Thyroid gland (tissue), 4 donors: ENCODE measurements around the gene CNOT10. TPM values are rescaled to one million over a fixed set of nuclear protein-coding genes. Genes with fewer than 3 reads are reported as not detected.
"Not testable (repeated sequence)": the region's sequence is repeated elsewhere in the genome, so short reads cannot be mapped to it uniquely, and the experiment has no call there.

Experiments
- DNase-seq, 2 donors: peaks; one replicate each; pipeline ENCODE4 v3.0.0-alpha.2; 2019
- H3K27ac ChIP-seq, 3 donors: fragments of 200-600 bp; sonication (generic); 1 replicate in 2 of 3; 2 replicates in 1 of 3; pipeline ENCODE4 v1.5.1; 2016 to 2019; ENCODE audit warnings: mild to moderate bottlenecking in 1 of 3, moderate library complexity in 1 of 3
- H3K27me3 ChIP-seq: fragments of 200-600 bp; sonication (generic); one replicate; pipeline ENCODE4 v1.5.1; 2019
- H3K36me3 ChIP-seq, 2 donors: fragments of 200-600 bp; sonication (generic); one replicate each; pipeline ENCODE4 v1.5.1; 2016 to 2019
- H3K4me1 ChIP-seq, 2 donors: fragments of 200-600 bp; sonication (generic); one replicate each; pipeline ENCODE4 v1.5.1; 2017 to 2019
- H3K4me3 ChIP-seq, 3 donors: fragments of 200-600 bp; sonication (generic); replicated peaks in 1 of 3; 1 replicate in 2 of 3; 2 replicates in 1 of 3; pipeline ENCODE4 v1.5.1; 2016; ENCODE audit warnings: mild to moderate bottlenecking in 1 of 3
- H3K9me3 ChIP-seq: fragments of 200-600 bp; sonication (generic); one replicate; pipeline ENCODE4 v1.5.1; 2017
- POLR2A ChIP-seq, 2 donors: fragments of 450-650 bp; IDR thresholded peaks; one replicate each; pipeline ENCODE4 v1.6.1; 2017; ENCODE audit warnings: antibody characterized with exemption in 2 of 2, mild to moderate bottlenecking in 2 of 2, moderate library complexity in 1 of 2
- WGBS, 2 donors: methylation state at CpG; one replicate each; pipeline ENCODE4 v1.1.5; 2017; 5-methylcytosine and 5-hydroxymethylcytosine counted together
- intact Hi-C: fragments of 100-400 bp; cut with DNase I; formaldehyde crosslinking; loops from one replicate; pipeline ENCODE4 v1.15.1; 2023
- total RNA-seq, 4 donors: library from RNA; depleted of rRNA; stranded (reverse); fragments of >200 nt; gene quantifications; one replicate each; pipeline ENCODE4 v1.2.3, GENCODE V29; 2016
- TF ChIP-seq, protein P1 (sequence below), 6 experiments: fragments of 200-600 bp in 3 of 6; fragments of 450-650 bp in 3 of 6; sonication (generic) in 3 of 6; IDR thresholded peaks; one replicate each; pipeline ENCODE4 v1.5.1; 2016 to 2019; ENCODE audit warnings: antibody characterized with exemption in 6 of 6, mild to moderate bottlenecking in 2 of 6, inconsistent platforms in 1 of 6, moderate library complexity in 1 of 6

The CNOT10 gene
- total RNA-seq, 4 donors from 2014 or later = 23.6 to 28.2 (median 26.8) TPM

DNA sequence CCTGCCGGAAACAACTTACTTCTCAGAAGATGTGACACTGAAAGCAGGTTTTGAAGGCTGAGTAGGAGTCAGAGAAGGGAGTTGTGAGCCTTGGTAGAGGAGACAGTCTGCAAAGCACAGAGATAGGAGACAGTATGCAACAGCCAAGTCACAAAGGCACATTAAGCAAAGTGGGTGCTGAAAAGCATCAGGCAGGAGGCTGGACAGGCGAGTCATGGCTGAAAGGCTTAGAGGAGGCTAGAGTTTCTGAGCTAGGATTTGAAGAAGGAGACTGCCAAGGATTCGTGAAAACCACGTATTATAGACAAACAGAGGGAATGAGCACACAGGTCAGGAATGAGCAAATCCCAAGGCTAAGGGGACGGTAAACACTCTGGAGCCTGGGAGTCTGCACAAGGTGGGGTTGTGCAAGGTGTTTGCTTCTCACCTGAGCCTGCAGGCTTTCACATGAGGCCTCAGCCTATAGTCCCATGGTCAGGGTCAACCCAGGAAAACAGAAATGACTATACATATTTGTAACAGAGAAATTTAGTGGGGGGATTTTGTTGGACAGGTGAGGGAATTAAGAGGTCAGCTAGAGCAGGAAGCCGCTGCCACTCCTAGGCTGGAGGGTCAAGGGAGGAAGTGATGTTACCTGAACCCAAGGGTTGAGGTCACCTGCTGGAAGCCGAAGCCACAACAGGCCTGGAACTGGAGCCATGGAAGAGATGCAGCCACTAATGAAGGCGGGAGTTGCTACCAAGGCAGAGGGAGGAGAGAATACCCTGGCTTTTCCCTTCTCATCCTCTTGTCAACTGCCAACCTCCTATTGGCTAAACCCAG, 109.7 kb downstream of the CNOT10 start:
- no peaks in the 10 kb centered on the region for H3K4me1 ChIP-seq
- H3K27ac ChIP-seq = no peak overlapping the region

DNA sequence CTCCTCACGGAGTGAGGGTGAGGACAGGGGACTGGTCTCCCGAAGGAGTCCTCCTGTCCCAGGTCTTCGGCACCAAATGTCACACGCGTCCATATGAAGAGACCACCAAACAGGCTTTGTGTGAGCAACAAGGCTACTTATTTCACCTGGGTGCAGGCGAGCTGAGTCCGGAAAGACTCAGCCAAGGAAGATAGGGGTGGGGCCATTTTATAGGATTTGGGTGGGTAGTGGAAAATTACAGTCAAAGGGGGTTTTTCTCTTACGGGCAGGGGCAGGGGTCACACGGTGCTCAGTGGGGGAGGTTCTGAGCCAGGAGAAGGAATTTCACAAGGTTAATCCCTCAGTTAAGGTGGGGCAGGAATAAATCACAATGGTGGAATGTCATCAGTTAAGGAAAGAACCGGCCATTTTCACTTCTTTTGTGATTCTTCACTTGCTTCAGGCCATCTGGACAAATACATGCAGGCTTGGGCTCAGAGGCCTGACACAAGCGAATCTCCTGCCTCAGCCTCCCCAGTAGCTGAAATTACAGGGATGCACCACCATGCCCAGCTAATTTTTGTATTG, 111.5 kb downstream of the CNOT10 start:
- intact Hi-C loops = not testable (repeated sequence)
- 89 to 91% methylated on average over 11 of the region's 11 CpGs for WGBS, 2 donors

More for the DNA sequence above, 109.7 kb downstream of the CNOT10 start:
- Histone ChIP-seq H3K9me3 (no peaks in the 10 kb centered on the region), H3K36me3 (no peaks in the 10 kb centered on the region), H3K27me3 (no peaks in the 10 kb centered on the region), H3K4me3 (no peak overlapping the region)
- 92 to 93% methylated on average over 8 of the region's 8 CpGs for WGBS, 2 donors
- intact Hi-C loops = no loop called here
- DNase-seq = no peak
- TF ChIP-seq POLR2A (IDR thresholded peaks at IDR 0.05) = no peak
- TF ChIP-seq, protein P1, sequence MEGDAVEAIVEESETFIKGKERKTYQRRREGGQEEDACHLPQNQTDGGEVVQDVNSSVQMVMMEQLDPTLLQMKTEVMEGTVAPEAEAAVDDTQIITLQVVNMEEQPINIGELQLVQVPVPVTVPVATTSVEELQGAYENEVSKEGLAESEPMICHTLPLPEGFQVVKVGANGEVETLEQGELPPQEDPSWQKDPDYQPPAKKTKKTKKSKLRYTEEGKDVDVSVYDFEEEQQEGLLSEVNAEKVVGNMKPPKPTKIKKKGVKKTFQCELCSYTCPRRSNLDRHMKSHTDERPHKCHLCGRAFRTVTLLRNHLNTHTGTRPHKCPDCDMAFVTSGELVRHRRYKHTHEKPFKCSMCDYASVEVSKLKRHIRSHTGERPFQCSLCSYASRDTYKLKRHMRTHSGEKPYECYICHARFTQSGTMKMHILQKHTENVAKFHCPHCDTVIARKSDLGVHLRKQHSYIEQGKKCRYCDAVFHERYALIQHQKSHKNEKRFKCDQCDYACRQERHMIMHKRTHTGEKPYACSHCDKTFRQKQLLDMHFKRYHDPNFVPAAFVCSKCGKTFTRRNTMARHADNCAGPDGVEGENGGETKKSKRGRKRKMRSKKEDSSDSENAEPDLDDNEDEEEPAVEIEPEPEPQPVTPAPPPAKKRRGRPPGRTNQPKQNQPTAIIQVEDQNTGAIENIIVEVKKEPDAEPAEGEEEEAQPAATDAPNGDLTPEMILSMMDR (IDR thresholded peaks at IDR 0.05) = no peak

DNA sequence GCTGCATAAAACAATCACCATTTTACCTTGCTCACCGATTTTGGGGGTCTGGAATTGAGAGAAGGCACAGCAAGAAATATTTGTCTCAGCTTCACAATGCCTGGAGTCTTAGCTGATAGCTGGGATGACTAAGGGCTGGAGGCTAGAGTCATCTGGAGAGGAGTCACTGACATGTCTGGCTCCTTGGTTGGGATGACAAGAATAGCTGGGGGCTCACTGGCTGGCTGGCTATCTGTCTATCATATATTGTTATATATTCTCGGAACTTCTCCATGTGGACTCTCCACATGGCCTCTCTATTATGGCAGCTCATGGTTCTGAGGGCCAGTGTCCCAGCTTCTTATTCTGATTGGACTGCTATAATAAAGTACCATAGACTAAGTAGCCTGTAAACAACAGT, 112.8 kb downstream of the CNOT10 start:
- no peak for TF ChIP-seq POLR2A (IDR thresholded peaks at IDR 0.05)
- TF ChIP-seq, protein P1 (IDR thresholded peaks at IDR 0.05) = no peak
- no peaks in the 10 kb centered on the region for H3K9me3 ChIP-seq
- H3K36me3 ChIP-seq = no peaks in the 10 kb centered on the region
- H3K4me1 ChIP-seq = no peaks in the 10 kb centered on the region
- H3K4me3 ChIP-seq = no peak overlapping the region
- intact Hi-C loops = no loop called here
- H3K27ac ChIP-seq = no peak overlapping the region
- WGBS, 2 donors = 88 to 95% methylated on average over 2 of the region's 2 CpGs
- DNase-seq = no peak
- no peaks in the 10 kb centered on the region for H3K27me3 ChIP-seq

More for the DNA sequence above, 111.5 kb downstream of the CNOT10 start:
- H3K4me3 ChIP-seq, H3K4me1 ChIP-seq, H3K9me3 ChIP-seq, H3K36me3 ChIP-seq, DNase-seq, H3K27ac ChIP-seq, H3K27me3 ChIP-seq: not testable (repeated sequence)

DNA sequence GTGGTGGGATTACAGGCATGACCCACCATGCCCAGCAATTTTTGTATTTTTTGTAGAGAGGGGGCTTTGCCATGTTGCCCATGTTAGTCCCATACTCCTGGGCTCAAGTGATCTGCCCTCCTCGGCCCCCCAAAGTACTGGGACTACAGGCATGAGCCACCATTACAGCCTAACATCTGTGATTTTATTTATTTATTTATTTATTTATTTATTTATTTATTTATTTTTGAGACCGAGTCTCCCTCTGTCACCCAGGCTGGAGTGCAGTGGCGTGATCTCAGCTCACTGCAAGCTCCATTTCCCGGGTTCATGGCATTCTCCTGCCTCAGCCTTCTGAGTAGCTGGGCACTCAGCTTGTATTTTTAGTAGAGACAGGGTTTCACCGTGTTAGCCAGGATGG, 116.5 kb downstream of the CNOT10 start:
- 90 to 91% methylated on average over 5 of the region's 5 CpGs for WGBS, 2 donors
- DNase-seq, H3K4me3 ChIP-seq, H3K36me3 ChIP-seq, H3K27me3 ChIP-seq, H3K9me3 ChIP-seq, H3K27ac ChIP-seq, intact Hi-C loops, H3K4me1 ChIP-seq: not testable (repeated sequence)

DNA sequence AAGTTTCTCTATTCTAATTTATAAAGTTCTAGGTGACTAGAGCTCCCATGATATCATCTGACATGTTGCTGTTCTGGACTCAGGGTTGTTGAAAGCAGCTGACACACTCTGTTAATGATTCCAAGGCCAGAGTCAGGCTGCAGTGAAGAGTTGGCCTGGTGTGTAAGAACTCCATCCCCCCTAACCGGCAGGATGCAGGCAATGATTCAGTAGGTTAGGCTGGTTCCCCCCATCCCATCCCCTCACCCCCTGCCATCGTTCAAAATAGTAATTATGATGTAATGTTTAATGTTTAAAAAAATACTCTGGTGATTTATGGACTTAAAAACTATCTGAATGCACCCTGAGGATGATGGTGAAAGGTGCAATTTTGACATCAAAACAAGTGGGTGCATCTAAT, 128.2 kb downstream of the CNOT10 start:
- peaks cover 6 to 19% of the 10 kb centered on the region in 2 donors for H3K4me1 ChIP-seq
- H3K27ac ChIP-seq = no peak overlapping the region
- H3K36me3 ChIP-seq = no peaks in the 10 kb centered on the region
- H3K27me3 ChIP-seq = no peaks in the 10 kb centered on the region
- DNase-seq = no peak
- intact Hi-C loops = no loop called here
- no peaks in the 10 kb centered on the region for H3K9me3 ChIP-seq
- WGBS, 2 donors = 38 to 46% methylated on average over 2 of the region's 2 CpGs
- TF ChIP-seq POLR2A (IDR thresholded peaks at IDR 0.05) = no peak
- TF ChIP-seq, protein P1 (IDR thresholded peaks at IDR 0.05) = no peak
- no peak overlapping the region for H3K4me3 ChIP-seq

DNA sequence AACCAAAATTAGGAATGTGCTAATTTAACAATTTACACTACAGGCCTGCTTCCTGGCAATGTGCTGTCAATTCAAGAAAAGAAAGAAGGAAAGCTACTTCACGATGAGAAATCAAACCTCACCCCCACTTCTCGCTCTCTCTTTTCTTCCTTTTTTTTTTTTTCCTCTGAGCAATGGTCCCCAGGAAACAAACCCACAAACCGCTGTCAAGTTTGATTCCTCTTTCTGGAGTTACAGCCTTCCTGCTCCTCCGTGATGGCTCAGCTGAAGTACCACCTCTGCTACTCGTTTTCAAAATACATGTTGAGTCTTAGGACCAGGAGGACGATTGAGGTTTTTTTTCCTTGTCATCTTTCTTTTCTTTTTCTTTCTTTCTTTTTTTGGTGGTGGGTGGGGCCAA, 129.4 kb downstream of the CNOT10 start:
- intact Hi-C loops = no loop called here
- Histone ChIP-seq H3K27ac (no peak overlapping the region), H3K4me1 (peaks cover 6 to 26% of the 10 kb centered on the region in 2 donors), H3K27me3 (peaks cover 7% of the 10 kb centered on the region), H3K4me3 (no peak overlapping the region), H3K36me3 (no peaks in the 10 kb centered on the region), H3K9me3 (no peaks in the 10 kb centered on the region)
- no peak for TF ChIP-seq POLR2A (IDR thresholded peaks at IDR 0.05)
- WGBS, 2 donors = 78 to 86% methylated on average over 6 of the region's 6 CpGs
- DNase-seq = no peak
